Measurements from ENCODE around the gene RCSD1. TPM values are rescaled to one million over a fixed set of nuclear protein-coding genes. Genes with fewer than 3 reads are reported as not detected.

RCSD1 gene, protein sequence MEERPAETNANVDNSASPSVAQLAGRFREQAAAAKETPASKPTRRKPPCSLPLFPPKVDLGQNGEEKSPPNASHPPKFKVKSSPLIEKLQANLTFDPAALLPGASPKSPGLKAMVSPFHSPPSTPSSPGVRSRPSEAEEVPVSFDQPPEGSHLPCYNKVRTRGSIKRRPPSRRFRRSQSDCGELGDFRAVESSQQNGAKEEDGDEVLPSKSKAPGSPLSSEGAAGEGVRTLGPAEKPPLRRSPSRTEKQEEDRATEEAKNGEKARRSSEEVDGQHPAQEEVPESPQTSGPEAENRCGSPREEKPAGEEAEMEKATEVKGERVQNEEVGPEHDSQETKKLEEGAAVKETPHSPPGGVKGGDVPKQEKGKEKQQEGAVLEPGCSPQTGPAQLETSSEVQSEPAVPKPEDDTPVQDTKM
- total RNA-seq (2016; rRNA removed; fragmentation: Illumina TruSeq; extraction: Trizol) (not detected in 2 replicates), polyA plus RNA-seq (2011; rRNA removed) (not detected in 2 replicates), polyA minus RNA-seq (2011; rRNA and poly(A)+ RNA removed; ENCODE audit: low replicate concordance) (0.26 and 0.32 TPM in 2 replicates), Bru-seq, nascent RNA (percentile 8 among the genes with signal in this experiment), BruChase-seq, experiment 1, labeled RNA remaining after a 6-hour chase (percentile 5 among the genes with signal in this experiment), BruChase-seq, experiment 2, labeled RNA remaining after a 2-hour chase (percentile 12 among the genes with signal in this experiment)
- total RNA-seq (2016; cell fraction: cytosol; rRNA removed; fragmentation: Illumina TruSeq; extraction: Trizol; ENCODE audit: low read depth): not detected in 2 replicates
- not detected in 2 replicates for total RNA-seq (2016; cell fraction: insoluble cytoplasmic fraction; rRNA removed; fragmentation: Illumina TruSeq; extraction: Trizol)
- total RNA-seq (2016; cell fraction: membrane; rRNA removed; fragmentation: Illumina TruSeq; extraction: Trizol): not detected in 2 replicates
- total RNA-seq (2016; cell fraction: nucleus; rRNA removed; fragmentation: Illumina TruSeq; extraction: Trizol): not detected in 2 replicates
- not detected in 2 replicates for polyA plus RNA-seq (2011; cell fraction: cytosol; rRNA removed)
- polyA plus RNA-seq (2011; cell fraction: nucleus; rRNA removed): not detected in 2 replicates
- polyA plus RNA-seq (2012): not detected in 2 replicates
- not detected in 2 replicates for polyA plus RNA-seq (2016; cell fraction: cytosol; fragmentation: Illumina TruSeq; extraction: Trizol; ENCODE audit: low read depth)
- polyA plus RNA-seq (2016; cell fraction: insoluble cytoplasmic fraction; fragmentation: Illumina TruSeq; extraction: Trizol; ENCODE audit: low read depth): not detected in 2 replicates
- polyA plus RNA-seq (2016; cell fraction: membrane; fragmentation: Illumina TruSeq; extraction: Trizol; ENCODE audit: low read depth): not detected in 2 replicates
- polyA plus RNA-seq (2016; cell fraction: nucleus; fragmentation: Illumina TruSeq; extraction: Trizol; ENCODE audit: insufficient read depth, low read depth): not detected in 2 replicates
- polyA minus RNA-seq (2011; cell fraction: cytosol; rRNA and poly(A)+ RNA removed): not detected in 2 replicates
- polyA minus RNA-seq (2011; cell fraction: nucleus; rRNA and poly(A)+ RNA removed): not detected in 2 replicates
- long read RNA-seq, experiment 1: 0 reads
- long read RNA-seq, experiment 2: 0 reads

GRCh38 chr1:167629681-167630567, at the start of gene RCSD1:
Gene RCSD1, plus strand, starts transcription at chr1:167630232. Its CDS starts 192 bp downstream, at chr1:167630424.
- ATAC-seq (no peak), DNase-seq (ENCODE audit: low spot score) (no peak), FAIRE-seq (no peak)
- peak within 1 kb of the TSS; percentile 27; the same call in 1 of the 2 replicates for H3K4me2 ChIP-seq (ENCODE audit: low read depth, low read length)
- CTCF ChIA-PET (ENCODE audit: low intra/inter-chr PET ratio, low total read pairs): no interaction called here
- no TSS peak for BruUV-seq (replicated peaks)
- H3K79me2 ChIP-seq (ENCODE audit: insufficient read depth, low read length): no peaks in the 10 kb centered on the region
- peaks cover 2 to 47% of the 10 kb centered on the region in 2 experiments; a peak in 4 of 5 replicates for H3K27me3 ChIP-seq (ENCODE audit: control insufficient read depth in 1 of 2, insufficient read depth in 2 of 2, low read length in 2 of 2)
- no peak within 1 kb of the TSS for H3K27ac ChIP-seq (ENCODE audit: extremely low read length, insufficient read depth, low read length)
- POLR2A ChIA-PET: no interaction called here
- no peak within 1 kb of the TSS for H3K9ac ChIP-seq (ENCODE audit: insufficient read depth, low read depth, low read length)
- no peaks in the 10 kb centered on the region for H3K9me3 ChIP-seq (ENCODE audit: low read length)
- WGBS (ENCODE audit: low lambda C conversion rate): 31% methylated on average over 50 of the region's 62 CpGs
- intact Hi-C loops (cut with micrococcal nuclease; ENCODE audit: unreplicated experiment): no loop called here
- in situ Hi-C loops (cut with HindIII; ENCODE audit: extremely low pct_ligation_motif_present, low pct_unique_long_range_greater_than_20kb): no loop called here
- H2AFZ ChIP-seq (ENCODE audit: low read length): no peak within 1 kb of the TSS
- no peaks in the 10 kb centered on the region for H3K36me3 ChIP-seq (replicated peaks in 1 of 2; ENCODE audit: control insufficient read depth in 1 of 2, insufficient read depth in 2 of 2, low read length in 2 of 2)
- H3K4me1 ChIP-seq (ENCODE audit: insufficient read depth, low read length): peaks cover 15% of the 10 kb centered on the region
- H4K20me1 ChIP-seq (ENCODE audit: insufficient read depth, low read length): no peaks in the 10 kb centered on the region
- no peak within 1 kb of the TSS for H3K4me3 ChIP-seq (replicated peaks in 1 of 3; ENCODE audit: insufficient read depth in 1 of 3, low read depth in 2 of 3, low read length in 3 of 3)
- TF ChIP-seq ZFAT (CRISPR knock-in tag; conservative IDR thresholded peaks at IDR 0.05) (no peak), ZNF652 (CRISPR knock-in tag; IDR thresholded peaks at IDR 0.05; ENCODE audit: borderline replicate concordance, low read depth) (no peak), ZEB1 (IDR thresholded peaks at IDR 0.05; ENCODE audit: insufficient replicate concordance, low read depth) (no peak), ZNF891 (CRISPR knock-in tag; IDR thresholded peaks at IDR 0.05) (no peak), ZNF562 (CRISPR knock-in tag; IDR thresholded peaks at IDR 0.05; ENCODE audit: borderline replicate concordance) (no peak), SALL1 (CRISPR knock-in tag; IDR thresholded peaks at IDR 0.05) (no peak), TMF1 (CRISPR knock-in tag; IDR thresholded peaks at IDR 0.05; ENCODE audit: low read depth) (no peak), ZNF138 (CRISPR knock-in tag; IDR thresholded peaks at IDR 0.05; ENCODE audit: low read depth) (no peak), NAIF1 (CRISPR knock-in tag; IDR thresholded peaks at IDR 0.05; ENCODE audit: borderline replicate concordance) (no peak), ZFP36L1 (CRISPR knock-in tag; IDR thresholded peaks at IDR 0.05) (no peak)
- TF ChIP-seq, protein P1, sequence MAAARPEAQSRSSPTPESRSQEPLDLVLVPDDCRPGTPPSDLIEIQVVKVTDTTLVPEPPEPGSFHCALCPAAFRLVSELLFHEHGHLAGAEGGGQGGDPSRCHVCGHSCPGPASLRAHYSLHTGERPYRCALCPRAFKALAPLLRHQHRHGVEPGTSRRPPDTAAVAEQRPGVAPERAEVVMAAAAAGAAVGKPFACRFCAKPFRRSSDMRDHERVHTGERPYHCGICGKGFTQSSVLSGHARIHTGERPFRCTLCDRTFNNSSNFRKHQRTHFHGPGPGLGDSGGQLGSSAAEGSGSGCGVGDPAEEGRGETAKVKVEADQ (CRISPR knock-in tag; IDR thresholded peaks at IDR 0.05; ENCODE audit: borderline replicate concordance): no peak
- TF ChIP-seq, protein P2, sequence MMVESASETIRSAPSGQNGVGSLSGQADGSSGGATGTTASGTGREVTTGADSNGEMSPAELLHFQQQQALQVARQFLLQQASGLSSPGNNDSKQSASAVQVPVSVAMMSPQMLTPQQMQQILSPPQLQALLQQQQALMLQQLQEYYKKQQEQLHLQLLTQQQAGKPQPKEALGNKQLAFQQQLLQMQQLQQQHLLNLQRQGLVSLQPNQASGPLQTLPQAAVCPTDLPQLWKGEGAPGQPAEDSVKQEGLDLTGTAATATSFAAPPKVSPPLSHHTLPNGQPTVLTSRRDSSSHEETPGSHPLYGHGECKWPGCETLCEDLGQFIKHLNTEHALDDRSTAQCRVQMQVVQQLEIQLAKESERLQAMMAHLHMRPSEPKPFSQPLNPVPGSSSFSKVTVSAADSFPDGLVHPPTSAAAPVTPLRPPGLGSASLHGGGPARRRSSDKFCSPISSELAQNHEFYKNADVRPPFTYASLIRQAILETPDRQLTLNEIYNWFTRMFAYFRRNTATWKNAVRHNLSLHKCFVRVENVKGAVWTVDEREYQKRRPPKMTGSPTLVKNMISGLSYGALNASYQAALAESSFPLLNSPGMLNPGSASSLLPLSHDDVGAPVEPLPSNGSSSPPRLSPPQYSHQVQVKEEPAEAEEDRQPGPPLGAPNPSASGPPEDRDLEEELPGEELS (CRISPR knock-in tag; IDR thresholded peaks at IDR 0.05): no peak
- TF ChIP-seq, protein P3, sequence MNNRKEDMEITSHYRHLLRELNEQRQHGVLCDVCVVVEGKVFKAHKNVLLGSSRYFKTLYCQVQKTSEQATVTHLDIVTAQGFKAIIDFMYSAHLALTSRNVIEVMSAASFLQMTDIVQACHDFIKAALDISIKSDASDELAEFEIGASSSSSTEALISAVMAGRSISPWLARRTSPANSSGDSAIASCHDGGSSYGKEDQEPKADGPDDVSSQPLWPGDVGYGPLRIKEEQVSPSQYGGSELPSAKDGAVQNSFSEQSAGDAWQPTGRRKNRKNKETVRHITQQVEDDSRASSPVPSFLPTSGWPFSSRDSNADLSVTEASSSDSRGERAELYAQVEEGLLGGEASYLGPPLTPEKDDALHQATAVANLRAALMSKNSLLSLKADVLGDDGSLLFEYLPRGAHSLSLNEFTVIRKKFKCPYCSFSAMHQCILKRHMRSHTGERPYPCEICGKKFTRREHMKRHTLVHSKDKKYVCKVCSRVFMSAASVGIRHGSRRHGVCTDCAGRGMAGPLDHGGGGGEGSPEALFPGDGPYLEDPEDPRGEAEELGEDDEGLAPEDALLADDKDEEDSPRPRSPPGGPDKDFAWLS (CRISPR knock-in tag; IDR thresholded peaks at IDR 0.05; ENCODE audit: borderline replicate concordance): no peak
